Measurements from ENCODE around the gene SLIT3.

The SLIT3 gene

DNA sequence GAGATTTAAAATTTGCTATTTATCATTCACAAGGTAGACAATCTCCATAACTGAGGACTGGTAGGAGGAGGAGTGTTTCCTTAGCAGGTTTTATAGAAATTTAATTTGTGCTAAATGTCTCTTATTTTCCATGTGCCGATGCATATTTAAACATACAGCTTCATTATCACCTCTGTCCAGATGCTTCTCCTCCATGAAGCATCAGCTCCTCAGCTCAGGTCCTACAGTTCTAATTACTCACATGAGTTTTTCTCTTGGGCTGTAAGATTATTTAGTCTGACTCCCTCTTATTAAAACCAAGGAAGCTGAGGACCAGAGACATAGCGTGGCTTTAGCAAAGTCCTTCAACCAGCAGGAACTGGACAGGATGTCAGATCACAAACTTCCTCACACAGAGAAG lies 421.6 kb downstream of the SLIT3 start:
- DNase-seq = peak; percentile 23
- TF ChIP-seq GATA1 (IDR thresholded peaks at IDR 0.05; ENCODE audit: low read depth, low read length) = no peak
- no peak for TF ChIP-seq POLR2A (IDR thresholded peaks at IDR 0.05; ENCODE audit: low read length)

DNA sequence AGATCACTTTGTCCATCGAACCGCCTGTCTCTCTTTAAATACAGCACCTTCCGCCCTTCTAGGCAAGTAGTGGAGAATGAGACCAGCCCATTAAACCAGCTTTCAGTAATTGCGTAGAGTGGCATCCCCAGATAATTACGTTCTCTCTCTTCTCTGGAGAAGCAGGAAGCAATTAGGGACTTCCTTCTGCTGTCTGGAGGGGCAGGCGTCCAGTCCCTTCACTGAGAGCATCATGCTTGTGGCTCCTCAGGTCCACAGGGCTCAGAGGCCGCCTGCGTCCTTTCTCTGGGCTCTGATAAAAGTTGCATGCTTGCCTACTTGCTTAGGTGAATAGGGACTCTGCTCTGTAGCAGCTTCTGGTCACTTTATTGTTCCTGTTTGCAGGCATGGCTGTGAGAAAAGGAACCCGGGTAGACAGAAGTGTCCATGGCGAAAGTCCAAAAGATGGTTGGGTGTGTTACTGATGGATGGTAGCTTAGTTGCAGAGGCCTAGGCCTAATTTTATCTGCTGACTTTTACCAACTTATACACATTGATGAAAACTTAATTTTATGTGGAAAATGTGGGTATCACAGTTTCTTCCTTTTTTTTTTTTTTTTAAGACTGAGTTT lies 422.7 kb downstream of the SLIT3 start:
- TF ChIP-seq GATA1 (IDR thresholded peaks at IDR 0.05; ENCODE audit: low read depth, low read length) = no peak
- TF ChIP-seq POLR2A (IDR thresholded peaks at IDR 0.05; ENCODE audit: low read length) = no peak
- DNase-seq = peak; percentile 48 to 57

DNA sequence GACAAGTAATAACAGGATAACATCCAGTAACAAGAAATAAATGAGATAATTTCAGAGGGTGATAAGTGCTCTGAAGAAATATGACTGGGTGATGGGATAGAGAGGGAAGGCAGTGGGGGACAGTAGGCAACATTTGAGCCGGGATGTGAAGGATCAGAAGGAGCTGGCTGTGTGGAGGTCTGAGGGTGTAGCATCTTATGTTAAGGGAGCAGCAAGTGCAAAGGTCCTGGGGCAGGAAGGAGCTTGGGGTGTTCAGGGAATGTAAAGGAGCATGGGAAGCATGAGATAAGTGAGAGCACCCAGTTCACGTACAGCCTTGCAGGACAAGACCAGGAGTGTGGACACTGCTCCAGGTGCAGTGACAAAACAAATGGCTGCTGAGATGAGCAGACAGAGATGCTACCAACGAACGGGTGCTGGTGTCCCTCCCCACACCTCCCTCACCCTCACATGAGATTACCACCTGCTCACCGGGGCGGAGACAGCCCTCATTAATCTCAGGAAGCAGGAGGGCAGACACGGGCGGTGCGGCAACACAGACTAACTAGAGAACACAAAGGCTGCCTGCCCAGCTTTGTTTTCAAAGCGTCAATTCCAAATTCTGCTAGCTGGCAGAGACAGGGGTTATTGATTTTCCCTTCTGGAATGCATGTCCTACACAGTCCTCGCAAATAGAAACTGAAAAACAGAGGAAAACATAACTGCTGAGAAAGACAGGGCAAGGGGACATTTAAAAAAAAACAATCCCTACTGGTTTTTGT lies 423.6 kb downstream of the SLIT3 start:
- DNase-seq = peak; percentile 92 to 95

DNA sequence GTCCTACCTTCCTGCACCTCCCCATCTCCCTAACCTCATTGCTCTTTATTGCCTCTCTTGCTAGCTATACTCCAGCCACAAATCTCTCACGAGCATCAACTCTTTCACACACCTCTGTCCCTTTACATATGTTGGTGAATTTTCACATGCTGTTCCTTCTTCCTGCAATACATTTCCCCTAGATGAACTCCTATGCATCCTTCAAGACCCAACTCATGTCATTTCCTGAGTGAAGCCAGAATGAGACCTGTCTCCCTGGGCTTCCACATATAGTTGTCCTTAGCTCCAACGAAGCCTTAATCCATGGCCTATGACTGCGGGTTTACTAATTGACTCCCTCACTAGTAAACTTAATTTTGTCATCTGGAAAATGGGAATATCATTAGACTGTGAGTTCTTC lies 424.5 kb downstream of the SLIT3 start:
- DNase-seq = peak in 1 of 2 experiments; percentile 57
- no peak for TF ChIP-seq POLR2A (IDR thresholded peaks at IDR 0.05; ENCODE audit: low read length)
- no peak for TF ChIP-seq GATA1 (IDR thresholded peaks at IDR 0.05; ENCODE audit: low read depth, low read length)

More for the DNA sequence above, 423.6 kb downstream of the SLIT3 start:
- TF ChIP-seq GATA1 (IDR thresholded peaks at IDR 0.05; ENCODE audit: low read depth, low read length) (no peak), POLR2A (IDR thresholded peaks at IDR 0.05; ENCODE audit: low read length) (peak; percentile 74)

DNA sequence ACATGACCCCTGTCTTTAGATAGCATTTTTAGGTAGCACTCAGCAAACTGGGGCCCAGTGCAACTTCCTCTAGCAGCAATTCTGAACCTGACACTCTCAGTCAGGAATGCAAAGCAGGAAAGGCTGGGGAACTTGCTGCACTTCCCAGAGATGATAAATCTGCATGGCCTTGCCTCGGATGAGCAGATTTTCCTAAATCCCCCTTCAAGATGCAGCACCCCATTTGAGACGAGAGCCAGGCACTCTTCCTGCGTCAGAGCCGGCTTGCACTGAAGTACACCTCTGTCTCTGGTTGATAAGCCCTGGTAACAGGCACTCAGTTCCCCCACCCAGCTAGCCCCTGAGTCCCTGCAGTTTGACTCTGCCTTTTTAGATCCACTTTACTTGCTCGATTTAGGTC lies 425.1 kb downstream of the SLIT3 start:
- DNase-seq = peak; percentile 89 to 92
- TF ChIP-seq GATA1 (IDR thresholded peaks at IDR 0.05; ENCODE audit: low read depth, low read length) (no peak), POLR2A (IDR thresholded peaks at IDR 0.05; ENCODE audit: low read length) (peak; percentile 64)

DNA sequence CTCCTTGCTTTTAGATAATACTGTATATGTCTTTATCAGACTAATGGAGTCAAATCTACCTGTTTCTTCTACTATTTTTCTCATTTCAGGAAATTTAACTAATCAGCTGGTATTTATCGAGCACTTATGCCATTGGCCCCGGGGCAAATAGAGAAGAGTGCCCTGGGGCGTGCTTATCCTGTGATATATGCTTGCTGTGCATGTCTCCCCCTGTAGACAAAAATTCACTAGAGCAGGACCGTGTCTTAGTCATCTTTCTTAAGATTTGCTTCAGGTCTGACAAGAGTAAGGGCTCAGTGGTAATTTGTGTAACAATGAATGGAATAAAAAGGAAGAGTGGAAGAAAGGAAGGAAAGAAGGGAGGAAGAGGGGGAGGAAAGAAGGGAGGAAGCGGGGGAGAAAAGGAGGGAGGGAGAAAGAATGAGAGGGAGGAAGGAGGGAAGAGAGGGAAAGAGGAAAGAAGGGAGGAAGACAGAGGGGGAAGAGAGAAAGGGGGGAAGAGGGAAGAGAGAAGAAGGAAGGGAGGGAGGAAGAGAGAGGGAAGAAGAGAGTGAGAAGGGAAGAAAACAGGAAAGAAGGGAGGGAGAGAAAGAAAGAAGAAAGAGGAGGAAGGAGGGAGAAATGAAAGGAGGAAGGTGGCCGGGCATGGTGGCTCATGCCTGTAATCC lies 426.1 kb downstream of the SLIT3 start:
- TF ChIP-seq POLR2A (IDR thresholded peaks at IDR 0.05; ENCODE audit: low read length) (no peak), GATA1 (IDR thresholded peaks at IDR 0.05; ENCODE audit: low read depth, low read length) (no peak)
- DNase-seq = peak; percentile 77 to 79

DNA sequence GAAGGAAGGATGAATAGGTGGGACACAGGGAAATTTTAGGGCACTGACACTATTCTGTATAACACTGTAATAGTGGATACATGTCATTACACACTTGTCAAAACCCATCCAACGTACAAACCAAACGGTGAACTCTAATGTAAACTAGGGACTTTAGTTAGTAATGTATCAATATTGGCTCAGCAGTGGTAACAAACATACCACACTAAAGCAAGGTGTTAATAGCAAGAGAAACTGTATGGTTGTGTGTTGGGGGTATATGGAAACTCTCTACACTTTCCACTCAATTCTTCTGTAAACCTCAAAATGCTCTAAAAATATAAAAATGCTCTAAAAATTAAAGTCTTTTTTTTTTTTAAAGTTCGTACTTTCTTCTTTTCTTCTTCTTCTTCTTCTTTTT lies 428.7 kb downstream of the SLIT3 start:
- TF ChIP-seq GATA1 (IDR thresholded peaks at IDR 0.05; ENCODE audit: low read depth, low read length) = no peak
- no peak for TF ChIP-seq POLR2A (IDR thresholded peaks at IDR 0.05; ENCODE audit: low read length)
- DNase-seq = no peak

DNA sequence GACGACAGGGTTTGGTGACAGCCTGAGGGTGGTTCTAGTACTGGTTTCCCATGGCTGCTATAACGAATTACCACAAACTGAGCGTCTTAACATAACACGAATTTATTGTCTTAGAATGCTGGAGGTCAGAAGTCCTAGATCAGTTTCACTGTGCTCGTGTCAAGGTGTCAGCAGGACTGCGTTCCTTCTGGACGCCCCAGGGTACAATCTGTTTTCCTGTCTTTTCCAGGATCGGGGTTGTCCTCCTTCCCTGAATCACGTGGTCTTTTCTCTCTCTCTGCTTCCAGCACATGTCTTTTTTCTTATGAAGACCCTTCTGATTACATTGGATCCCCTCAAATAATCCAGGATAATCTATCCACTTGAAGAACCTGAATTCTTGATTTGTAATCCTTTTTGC lies 430.0 kb downstream of the SLIT3 start:
- TF ChIP-seq GATA1 (IDR thresholded peaks at IDR 0.05; ENCODE audit: low read depth, low read length) (no peak), POLR2A (IDR thresholded peaks at IDR 0.05; ENCODE audit: low read length) (no peak)
- DNase-seq = no peak

DNA sequence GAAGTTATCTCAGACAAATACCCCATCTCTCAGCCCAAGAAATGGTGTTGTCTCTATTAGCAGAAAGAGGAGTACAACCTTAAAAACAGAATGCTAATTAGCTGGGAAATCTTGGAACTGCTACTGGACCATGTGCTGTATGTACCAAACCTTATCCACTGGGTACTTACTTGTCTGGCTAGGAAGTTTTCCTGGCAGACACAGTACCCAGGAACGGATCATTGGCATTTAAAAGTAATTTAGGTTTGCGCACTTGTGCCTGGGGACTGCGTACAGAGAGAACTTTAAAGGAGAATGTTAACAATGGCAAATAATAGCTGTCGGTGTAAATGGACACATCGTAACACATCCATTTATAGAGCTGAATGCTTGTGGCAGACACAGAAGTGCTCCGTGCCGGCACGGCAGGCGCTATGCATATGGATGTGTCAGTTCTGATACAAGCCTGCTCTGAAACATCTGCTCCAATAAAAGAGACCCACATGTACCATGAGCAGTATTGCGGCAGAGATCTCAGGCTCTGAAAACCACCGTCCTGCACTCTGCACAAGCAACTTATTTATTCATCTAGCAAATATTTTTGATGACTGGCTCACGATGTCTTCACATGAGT lies 431.2 kb downstream of the SLIT3 start:
- no peak for DNase-seq
- TF ChIP-seq GATA1 (IDR thresholded peaks at IDR 0.05; ENCODE audit: low read depth, low read length) (no peak), POLR2A (IDR thresholded peaks at IDR 0.05; ENCODE audit: low read length) (no peak)

DNA sequence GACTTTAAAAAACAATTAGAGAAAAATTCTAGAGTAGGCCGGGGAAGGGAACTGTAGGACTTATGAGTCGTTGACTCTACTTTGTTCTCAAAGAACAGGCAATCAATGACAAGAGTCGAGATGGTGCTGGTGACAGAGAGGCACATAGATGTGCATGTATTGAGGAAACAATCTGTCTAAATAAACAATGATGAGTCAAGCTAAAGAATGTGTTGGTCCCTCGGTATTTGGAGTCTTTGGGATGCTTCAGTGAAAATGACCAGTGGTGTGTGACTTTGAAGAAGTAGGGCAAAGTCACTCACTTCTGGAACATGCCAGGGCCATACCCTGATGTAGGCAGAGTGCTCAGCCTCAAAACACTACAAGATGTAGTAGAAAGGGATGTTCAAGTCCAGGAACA lies 433.7 kb downstream of the SLIT3 start:
- DNase-seq = no peak
- TF ChIP-seq GATA1 (IDR thresholded peaks at IDR 0.05; ENCODE audit: low read depth, low read length) = no peak
- TF ChIP-seq POLR2A (IDR thresholded peaks at IDR 0.05; ENCODE audit: low read length) = no peak

DNA sequence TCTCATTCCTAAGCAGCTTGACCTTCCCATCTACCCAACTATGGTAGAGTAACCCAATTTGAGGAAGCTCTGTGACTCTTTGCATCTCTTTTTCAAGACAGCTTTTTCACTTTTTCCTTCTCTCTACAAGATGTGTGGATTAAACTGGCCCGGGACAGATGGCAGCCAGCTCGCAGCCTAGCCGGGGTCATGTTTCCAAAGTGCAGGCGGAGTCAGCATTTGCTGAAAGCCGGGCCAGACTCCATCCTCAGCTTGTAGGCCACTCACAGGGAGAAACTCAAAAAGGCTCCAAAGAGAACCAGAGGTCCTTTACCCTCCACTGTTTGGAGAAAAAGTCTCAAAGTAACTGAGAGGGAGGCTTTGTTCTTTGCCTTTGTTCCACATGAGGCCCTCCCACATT lies 435.0 kb downstream of the SLIT3 start:
- DNase-seq = no peak
- TF ChIP-seq POLR2A (IDR thresholded peaks at IDR 0.05; ENCODE audit: low read length) (no peak), GATA1 (IDR thresholded peaks at IDR 0.05; ENCODE audit: low read depth, low read length) (no peak)

DNA sequence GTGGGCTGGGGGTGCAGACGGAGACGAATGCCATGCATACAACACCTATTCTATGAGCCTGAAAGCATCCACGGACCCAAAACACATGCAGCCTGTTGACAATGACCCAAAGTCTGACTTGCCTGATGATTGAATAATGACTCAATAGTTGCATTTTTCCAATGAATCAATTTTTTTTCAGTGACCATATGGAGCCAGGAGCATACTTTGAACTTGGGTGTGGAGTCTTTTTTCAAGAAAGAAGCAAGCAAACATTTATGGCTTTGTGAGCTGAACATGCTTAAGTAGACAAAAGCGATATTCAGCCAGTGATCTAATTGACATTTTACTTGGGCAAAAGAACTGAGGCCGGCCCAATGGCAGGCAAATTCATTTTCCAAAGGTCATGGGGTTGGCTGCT lies 437.9 kb downstream of the SLIT3 start:
- TF ChIP-seq GATA1 (IDR thresholded peaks at IDR 0.05; ENCODE audit: low read depth, low read length) (no peak), POLR2A (IDR thresholded peaks at IDR 0.05; ENCODE audit: low read length) (no peak)
- DNase-seq = no peak

DNA sequence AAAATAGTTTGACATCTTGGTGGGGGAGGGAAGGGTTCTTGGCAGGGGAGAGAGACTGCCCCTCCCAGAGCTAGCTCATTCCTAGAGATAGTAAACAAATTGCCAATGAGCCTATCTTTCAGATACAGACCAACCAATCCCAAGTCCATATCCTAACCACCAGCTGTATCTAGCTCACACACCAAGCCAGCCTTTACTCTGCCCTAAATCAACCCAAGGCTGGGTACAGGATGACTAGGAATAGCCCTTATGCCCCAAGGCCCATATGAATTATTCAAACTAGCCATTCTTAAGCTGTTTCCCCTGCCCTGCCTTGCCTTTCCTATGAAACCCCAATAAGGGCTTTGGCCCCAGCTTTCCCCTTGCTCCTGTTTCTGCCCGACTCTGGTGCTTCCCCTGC lies 440.4 kb downstream of the SLIT3 start:
- DNase-seq = peak; percentile 91 to 97
- TF ChIP-seq POLR2A (IDR thresholded peaks at IDR 0.05; ENCODE audit: low read length) (peak; percentile 77), GATA1 (IDR thresholded peaks at IDR 0.05; ENCODE audit: low read depth, low read length) (peak; percentile 48)

DNA sequence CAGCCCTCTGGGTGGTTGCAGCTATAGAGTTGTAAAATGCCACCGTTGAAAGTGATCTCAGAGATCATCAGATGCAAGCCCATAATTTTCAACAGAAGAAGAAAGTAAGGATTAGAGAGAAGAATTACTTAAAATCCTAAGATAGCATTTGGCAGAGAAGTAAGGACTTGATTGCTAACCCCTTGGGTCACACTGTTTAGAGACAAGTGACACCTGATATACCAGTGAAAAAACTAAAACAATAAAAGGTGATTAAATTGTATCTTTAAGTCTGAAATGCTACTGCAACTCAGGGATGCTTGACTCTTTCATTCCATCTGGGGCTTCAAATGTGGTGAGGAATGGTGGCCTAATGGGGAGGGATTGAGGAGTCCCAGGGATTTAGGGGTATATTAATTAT lies 440.9 kb downstream of the SLIT3 start:
- DNase-seq = peak in 1 of 2 experiments; percentile 54
- TF ChIP-seq POLR2A (IDR thresholded peaks at IDR 0.05; ENCODE audit: low read length) (no peak), GATA1 (IDR thresholded peaks at IDR 0.05; ENCODE audit: low read depth, low read length) (no peak)

Measured in erythroblast (primary cell).